HPDE6-E6E7 (cell line): ENCODE results near the gene SLC25A48.
"Not testable (repeated sequence)": the region's sequence is repeated elsewhere in the genome, so short reads cannot be mapped to it uniquely, and the experiment has no call there.

Experiments used
- DNase-seq: peaks from one replicate; pipeline ENCODE4 v3.0.0; 2011; ENCODE audit warnings: missing footprints; ENCODE audit errors: extremely low spot score

The SLC25A48 gene

DNA sequence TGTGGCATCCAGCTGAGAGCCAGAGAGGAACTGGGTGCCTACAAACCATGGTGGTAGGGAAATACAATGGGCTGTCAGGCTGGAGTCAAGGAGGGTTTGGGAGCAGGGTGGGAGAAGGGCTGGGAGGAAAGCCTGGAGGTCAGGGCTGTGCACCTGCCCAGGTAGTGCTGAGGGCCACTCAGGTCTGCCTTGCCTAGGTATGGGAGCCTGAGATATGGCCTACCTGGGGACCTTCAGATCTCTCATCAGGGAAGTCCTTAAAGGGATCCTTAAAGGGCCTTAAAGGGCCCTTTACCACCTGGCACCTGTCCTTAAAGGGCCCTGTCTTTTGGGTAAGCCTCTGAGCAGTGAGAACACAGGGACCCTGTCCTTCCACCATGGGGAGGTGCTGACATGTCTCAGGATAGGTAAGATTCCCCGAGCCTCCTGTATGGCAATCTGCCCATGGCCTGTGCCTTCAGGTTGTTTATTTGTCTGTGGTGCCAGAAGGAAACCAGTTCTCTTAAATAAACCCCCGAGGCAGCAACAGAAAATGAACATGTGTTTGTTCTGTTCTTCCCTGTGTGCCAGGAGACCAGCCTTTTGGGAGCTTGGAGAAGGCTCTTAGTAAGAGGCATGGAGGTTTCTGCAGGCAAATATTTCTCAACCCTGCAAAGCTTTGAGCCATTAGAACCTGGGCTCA lies 23.3 kb downstream of the SLC25A48 start:
- no peak for DNase-seq

- DNase-seq = not testable (repeated sequence)
Measured at GRCh38 chr5:135859186-135859585, 24.7 kb downstream of the SLC25A48 start.

GRCh38 chr5:135859641-135860040 lies 25.2 kb downstream of the SLC25A48 start:
- no peak for DNase-seq

- no peak for DNase-seq
Measured at GRCh38 chr5:135861641-135862040, 27.2 kb downstream of the SLC25A48 start.

DNA sequence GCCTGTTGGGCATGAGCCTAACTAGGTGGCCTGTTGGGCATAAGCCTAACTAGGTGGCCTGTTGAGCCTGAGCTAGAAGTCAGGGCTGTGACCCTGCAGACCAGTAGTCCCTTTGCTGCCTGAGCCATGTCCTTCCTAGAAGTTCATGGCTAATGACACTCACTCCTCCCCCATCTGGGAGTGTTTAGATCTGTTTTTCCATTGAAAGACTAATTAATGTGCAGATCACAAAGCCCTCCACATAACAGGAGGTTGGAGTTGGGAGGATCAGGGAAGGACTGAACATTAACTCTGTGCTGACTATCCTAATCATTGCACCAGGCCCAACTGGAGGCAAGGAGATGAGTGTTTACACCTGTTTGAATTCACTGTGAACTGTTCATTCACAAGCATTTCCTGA lies 27.6 kb downstream of the SLC25A48 start:
- no peak for DNase-seq

DNA sequence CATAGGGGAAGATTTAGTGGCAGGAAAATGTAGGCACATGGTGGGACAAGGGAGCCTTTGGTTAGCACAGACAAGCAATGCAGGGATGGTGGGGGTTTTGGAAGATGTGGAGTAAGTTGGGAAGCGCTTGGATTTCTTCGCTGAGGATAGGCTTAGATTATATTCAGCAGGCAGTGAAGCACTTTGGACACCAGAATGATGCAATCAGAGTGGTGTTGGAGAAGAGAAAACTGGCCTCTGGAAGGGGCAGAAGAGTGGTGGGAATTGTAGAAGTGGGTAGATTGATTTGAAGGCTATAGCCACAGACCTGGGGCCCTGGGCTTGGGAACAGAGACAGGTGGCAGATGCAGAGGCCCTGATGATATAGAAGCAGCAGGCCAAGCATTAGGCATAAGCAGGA lies 28.3 kb downstream of the SLC25A48 start:
- no peak for DNase-seq

DNA sequence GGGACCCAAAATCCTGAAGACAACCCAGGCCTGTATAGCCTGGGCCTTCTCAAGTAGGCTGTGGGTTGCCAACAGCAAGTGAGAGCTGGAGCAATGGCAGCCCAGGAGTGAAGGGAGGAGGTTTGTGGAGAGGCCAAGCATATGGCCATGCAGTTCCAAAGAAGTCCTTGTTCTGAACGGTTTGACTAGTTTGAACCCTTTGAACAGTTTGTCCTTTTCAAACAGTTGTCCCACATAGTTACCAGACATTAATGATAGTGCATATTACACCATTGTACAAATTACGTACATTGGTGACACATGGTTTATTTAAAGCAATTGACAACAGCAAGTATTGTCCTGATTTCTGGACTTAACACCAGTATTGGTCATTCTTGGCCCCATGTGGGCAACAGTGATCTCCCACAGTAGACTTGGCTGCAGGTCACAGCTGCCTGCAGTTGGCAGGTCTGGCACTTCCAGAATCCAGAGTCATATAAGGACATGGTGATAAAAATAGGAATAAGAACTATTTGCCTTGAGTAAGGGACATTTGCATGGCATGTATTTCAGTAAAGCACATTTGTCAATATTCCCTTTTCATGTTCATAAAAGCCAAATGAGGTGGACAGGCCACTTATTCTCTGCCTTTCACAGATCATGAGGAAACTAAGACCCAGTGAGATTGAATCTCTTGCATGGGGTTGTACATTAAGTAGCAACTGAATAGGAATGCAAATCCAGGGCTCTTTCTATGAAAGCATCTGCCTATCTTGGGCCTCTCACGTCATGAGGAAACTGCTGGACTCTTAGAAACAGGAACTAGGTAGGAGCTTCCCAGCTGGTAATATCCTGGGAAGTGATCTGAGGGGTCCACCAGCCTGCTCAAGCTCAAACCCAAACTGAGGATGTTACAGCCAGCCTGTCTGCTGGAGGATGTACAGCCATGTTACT lies 30.3 kb downstream of the SLC25A48 start:
- no peak for DNase-seq

- DNase-seq = no peak
Measured at GRCh38 chr5:135866016-135866415, 31.6 kb downstream of the SLC25A48 start.

- no peak for DNase-seq
Measured at GRCh38 chr5:135867599-135867998, 33.1 kb downstream of the SLC25A48 start.

GRCh38 chr5:135868681-135869080 lies 34.2 kb downstream of the SLC25A48 start:
- DNase-seq = no peak

DNA sequence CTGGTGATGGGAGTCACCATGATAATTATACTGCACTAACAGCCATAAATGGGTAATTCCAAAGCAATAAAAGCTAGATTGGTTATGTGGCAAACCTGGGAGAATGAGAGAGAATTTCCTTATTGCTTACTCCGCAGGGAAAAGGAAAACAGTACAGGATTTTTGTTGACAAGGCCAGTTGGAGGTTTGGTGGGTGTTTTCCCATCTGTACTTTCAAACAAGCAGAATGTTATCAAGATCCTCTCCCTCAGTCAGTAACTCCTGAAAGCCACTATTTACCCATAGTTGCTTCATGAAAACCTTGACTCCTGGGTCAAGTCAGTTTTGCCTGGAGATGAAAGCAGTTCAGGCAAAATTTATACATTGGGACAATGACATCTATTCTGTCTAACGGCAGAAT lies 34.8 kb downstream of the SLC25A48 start:
- DNase-seq = no peak

- no peak for DNase-seq
Measured at GRCh38 chr5:135869935-135870334, 35.5 kb downstream of the SLC25A48 start.

DNA sequence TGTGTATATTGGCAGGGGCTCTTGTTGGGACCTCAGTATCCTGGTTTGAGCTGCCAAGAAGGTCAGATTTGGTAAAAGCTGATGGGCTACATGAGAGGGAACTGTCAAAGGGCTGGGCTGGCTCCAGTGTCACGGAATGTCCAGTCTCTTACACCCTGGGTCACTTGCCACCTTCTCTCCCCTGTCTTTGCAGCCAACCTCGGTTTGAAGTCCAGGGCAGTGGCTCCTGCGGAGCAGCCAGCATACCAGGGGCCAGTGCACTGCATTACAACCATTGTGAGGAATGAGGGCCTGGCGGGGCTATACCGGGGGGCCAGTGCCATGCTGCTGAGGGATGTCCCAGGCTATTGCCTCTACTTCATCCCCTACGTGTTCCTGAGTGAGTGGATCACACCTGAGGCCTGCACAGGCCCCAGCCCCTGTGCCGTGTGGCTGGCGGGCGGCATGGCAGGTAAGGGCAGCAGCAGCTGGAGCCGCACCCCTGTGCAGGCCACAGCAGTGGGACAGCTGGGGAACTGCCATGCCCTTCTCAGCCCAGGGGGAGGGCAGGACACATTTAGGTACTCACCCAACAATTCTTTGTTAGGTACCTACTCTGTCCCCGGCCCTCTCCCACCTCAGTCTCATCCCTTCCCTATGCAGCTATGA lies 36.9 kb downstream of the SLC25A48 start:
- no peak for DNase-seq

- DNase-seq = no peak
Measured at GRCh38 chr5:135873831-135874230, 39.4 kb downstream of the SLC25A48 start.

DNA sequence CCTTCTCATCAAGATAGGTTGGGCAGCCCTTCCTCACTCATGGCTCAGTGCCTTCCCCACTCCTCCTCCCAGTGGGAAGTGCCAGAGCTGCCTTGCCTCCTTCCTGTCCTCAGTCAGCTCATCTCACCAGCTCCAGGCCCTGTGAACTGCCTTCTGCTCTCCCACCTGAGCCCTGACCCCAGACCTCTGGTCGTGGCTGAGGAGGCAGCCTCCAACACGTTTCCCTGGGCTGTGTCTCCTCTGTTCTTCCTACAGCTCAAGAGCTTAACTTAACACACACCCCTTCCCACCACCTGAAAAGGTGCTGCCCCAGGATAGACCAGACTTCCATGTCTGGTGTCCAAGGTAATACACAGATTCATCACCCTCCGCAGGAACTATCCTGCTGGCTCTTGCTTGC lies 40.0 kb downstream of the SLC25A48 start:
- no peak for DNase-seq

- DNase-seq = no peak
Measured at GRCh38 chr5:135875567-135875966, 41.1 kb downstream of the SLC25A48 start.

DNA sequence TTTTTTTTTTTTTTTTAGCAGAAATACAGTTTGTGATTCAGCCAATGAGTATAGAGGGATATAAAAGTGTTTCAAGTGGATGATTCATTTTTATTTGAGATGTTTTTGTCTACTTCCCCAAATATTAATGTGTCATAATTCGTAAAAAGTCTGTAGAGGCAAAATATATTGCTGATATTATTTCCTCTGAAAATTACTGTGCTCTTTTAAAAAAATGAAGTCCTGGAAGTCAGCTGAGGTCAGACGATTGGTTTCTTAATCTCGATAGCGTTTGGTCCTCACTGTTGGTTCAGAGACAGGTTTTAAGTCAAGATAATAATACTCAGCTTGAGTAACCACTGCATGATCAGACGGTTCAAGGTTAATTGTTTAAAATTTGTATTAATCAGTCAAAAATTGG lies 41.7 kb downstream of the SLC25A48 start:
- no peak for DNase-seq

DNA sequence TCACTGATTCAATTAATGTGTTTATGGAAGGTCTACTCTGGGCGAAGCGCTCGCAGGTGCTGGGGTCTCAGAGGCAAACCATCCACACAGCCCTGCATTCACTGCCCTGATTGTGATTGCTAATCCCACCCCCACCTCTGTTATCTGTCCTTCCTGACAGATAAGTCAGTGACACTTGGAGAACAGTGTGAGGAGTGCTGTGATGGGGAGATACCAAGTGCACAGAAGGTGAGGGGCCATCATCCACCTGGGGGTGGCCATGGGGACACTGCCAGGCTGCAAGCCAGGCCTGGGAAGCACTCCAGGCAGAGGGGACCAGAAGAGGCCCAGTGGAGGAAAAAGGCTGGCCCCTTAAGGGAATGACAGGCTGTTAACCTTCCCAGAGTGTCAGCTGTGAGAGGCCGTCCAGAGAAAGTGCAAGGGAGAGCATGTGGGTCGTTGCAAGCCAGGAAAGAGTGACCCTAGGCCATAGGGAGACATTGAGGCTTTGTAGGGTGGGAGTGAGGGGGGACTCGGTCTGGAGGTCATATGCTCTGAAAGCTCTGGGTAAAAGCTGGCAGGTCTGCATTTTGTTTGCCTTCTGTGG lies 43.2 kb downstream of the SLC25A48 start:
- no peak for DNase-seq

GRCh38 chr5:135878156-135878620 lies 43.7 kb downstream of the SLC25A48 start:
- DNase-seq = no peak

GRCh38 chr5:135879591-135879990 lies 45.1 kb downstream of the SLC25A48 start:
- DNase-seq = no peak

- DNase-seq = no peak
Measured at GRCh38 chr5:135880278-135880677, 45.8 kb downstream of the SLC25A48 start.

DNA sequence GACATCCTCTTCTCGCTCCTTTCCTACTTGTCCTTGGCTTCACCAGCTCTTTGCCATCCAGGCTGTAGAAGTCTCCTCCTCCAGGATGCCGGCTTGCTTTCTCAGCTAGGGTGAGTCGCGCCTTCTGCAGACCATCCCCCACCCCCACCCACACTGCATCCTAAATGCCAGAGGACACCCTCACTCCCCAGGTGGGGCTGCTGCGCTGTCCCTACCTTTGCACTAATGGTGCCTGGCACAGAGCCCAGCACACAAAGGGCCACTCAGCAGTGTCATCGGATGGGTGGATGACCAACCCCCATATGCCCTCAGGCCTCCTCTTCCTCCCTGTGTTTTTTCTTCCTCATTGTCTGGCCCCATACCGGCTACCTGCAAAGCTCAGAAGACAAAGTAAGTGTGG lies 46.3 kb downstream of the SLC25A48 start:
- no peak for DNase-seq
